ENCODE data around the gene DHRSX. TPM values are rescaled to one million over a fixed set of nuclear protein-coding genes. Genes with fewer than 3 reads are reported as not detected.

Gene DHRSX
- polyA plus RNA-seq, 1 donor from 2014 or later, result 15.7 TPM

GRCh38 chrX:2466876-2467656 lies 33.7 kb downstream of the DHRSX start:
- Histone ChIP-seq H3K9ac (ENCODE audit: low read length) (no peak overlapping the region), H2AFZ (ENCODE audit: low read depth, low read length) (no peak overlapping the region), H3K79me2 (replicated peaks; ENCODE audit: insufficient read depth, low read length) (no peaks in the 10 kb centered on the region), H3K27me3 (ENCODE audit: insufficient read depth, low read depth, low read length) (no peaks in the 10 kb centered on the region), H3K36me3 (ENCODE audit: insufficient read depth, low read length) (peaks cover 4% of the 10 kb centered on the region), H4K20me1 (ENCODE audit: insufficient read depth) (no peaks in the 10 kb centered on the region), H3K4me2 (ENCODE audit: low read length) (no peak overlapping the region), H3K4me3 (ENCODE audit: low read length) (no peak overlapping the region), H3K27ac (ENCODE audit: low read length) (no peak overlapping the region), H3F3A (ENCODE audit: insufficient read depth, low read length, poor library complexity, severe bottlenecking) (no peaks in the 10 kb centered on the region), H3K9me3 (ENCODE audit: low read length) (no peaks in the 10 kb centered on the region), H3K9me2 (ENCODE audit: insufficient read depth, low read length) (no peaks in the 10 kb centered on the region)
- TF ChIP-seq POLR2AphosphoS5 (IDR thresholded peaks at IDR 0.05) (no peak), SMC3 (conservative IDR thresholded peaks at IDR 0.05; ENCODE audit: poor library complexity) (no peak), EP300 (conservative IDR thresholded peaks at IDR 0.05; ENCODE audit: poor library complexity, severe bottlenecking) (no peak), EZH2 (IDR thresholded peaks at IDR 0.05; ENCODE audit: borderline replicate concordance, insufficient read depth, low read length, poor library complexity, severe bottlenecking) (no peak), TAF1 (IDR thresholded peaks at IDR 0.05; ENCODE audit: low read depth) (no peak), MXI1 (conservative IDR thresholded peaks at IDR 0.05; ENCODE audit: poor library complexity, severe bottlenecking) (no peak), REST (IDR thresholded peaks at IDR 0.05; ENCODE audit: borderline replicate concordance) (no peak), CTCF (IDR thresholded peaks at IDR 0.05; ENCODE audit: poor library complexity, severe bottlenecking) (no peak), RAD21 (conservative IDR thresholded peaks at IDR 0.05) (no peak)

GRCh38 chrX:2464677-2465166 lies 36.1 kb downstream of the DHRSX start:
- no peak overlapping the region for H3K4me3 ChIP-seq (ENCODE audit: low read length)
- H3K79me2 ChIP-seq (replicated peaks; ENCODE audit: insufficient read depth, low read length), result no peaks in the 10 kb centered on the region
- no peaks in the 10 kb centered on the region for H3K9me3 ChIP-seq (ENCODE audit: low read length)
- H3K9me2 ChIP-seq (ENCODE audit: insufficient read depth, low read length), result no peaks in the 10 kb centered on the region
- H2AFZ ChIP-seq (ENCODE audit: low read depth, low read length), result no peak overlapping the region
- H3K27ac ChIP-seq (ENCODE audit: low read length), result no peak overlapping the region
- no peak overlapping the region for H3K9ac ChIP-seq (ENCODE audit: low read length)
- no peak for TF ChIP-seq RAD21 (conservative IDR thresholded peaks at IDR 0.05)
- TF ChIP-seq TAF1 (IDR thresholded peaks at IDR 0.05; ENCODE audit: low read depth), result no peak
- peaks cover 4% of the 10 kb centered on the region for H3K36me3 ChIP-seq (ENCODE audit: insufficient read depth, low read length)
- H3K4me2 ChIP-seq (ENCODE audit: low read length), result no peak overlapping the region
- H3F3A ChIP-seq (ENCODE audit: insufficient read depth, low read length, poor library complexity, severe bottlenecking), result no peaks in the 10 kb centered on the region
- no peaks in the 10 kb centered on the region for H4K20me1 ChIP-seq (ENCODE audit: insufficient read depth)
- no peaks in the 10 kb centered on the region for H3K27me3 ChIP-seq (ENCODE audit: insufficient read depth, low read depth, low read length)

All from neural cell (in vitro differentiated cells).